Skeletal muscle tissue (tissue), 4 donors: ENCODE data around the gene ZNF674. TPM values are rescaled to one million over a fixed set of nuclear protein-coding genes. Genes with fewer than 3 reads are reported as not detected.
"Not testable (repeated sequence)": the region's sequence is repeated elsewhere in the genome, so short reads cannot be mapped to it uniquely, and the experiment has no call there.

ENCODE experiments used
- H3K27ac ChIP-seq: one replicate; pipeline ENCODE4 v1.7.0; 2013; ENCODE audit warnings: mild to moderate bottlenecking, low read depth, low read length, inconsistent platforms
- H3K27me3 ChIP-seq, 3 donors: one replicate each; pipeline ENCODE4 v1.7.0; 2013; ENCODE audit warnings: low read length in 3 of 3; ENCODE audit not compliant: control insufficient read depth in 3 of 3, insufficient read depth in 3 of 3
- H3K36me3 ChIP-seq, 3 donors: one replicate each; pipeline ENCODE4 v1.7.0; 2013; ENCODE audit warnings: low read length in 3 of 3; ENCODE audit not compliant: control insufficient read depth in 3 of 3, insufficient read depth in 3 of 3
- H3K4me1 ChIP-seq, 3 donors: one replicate each; pipeline ENCODE4 v1.7.0; 2013; ENCODE audit warnings: low read length in 3 of 3, mild to moderate bottlenecking in 3 of 3; ENCODE audit not compliant: control insufficient read depth in 3 of 3, insufficient read depth in 3 of 3
- H3K4me3 ChIP-seq, 3 donors: one replicate each; pipeline ENCODE4 v1.7.0; 2013; ENCODE audit warnings: low read length in 3 of 3
- H3K9ac ChIP-seq, 3 donors: one replicate each; pipeline ENCODE4 v1.7.0; 2013; ENCODE audit warnings: low read length in 3 of 3, mild to moderate bottlenecking in 3 of 3, moderate library complexity in 2 of 3, low read depth in 1 of 3
- H3K9me3 ChIP-seq, 3 donors: one replicate each; pipeline ENCODE4 v1.7.0; 2013; ENCODE audit warnings: low read length in 3 of 3; ENCODE audit not compliant: control insufficient read depth in 3 of 3
- total RNA-seq: library from RNA; depleted of rRNA; stranded (reverse); fragments of >200 nt; gene quantifications from one replicate; pipeline ENCODE4 v1.2.3, GENCODE V29; 2014
- donor health status: Osteomylitis.

The ZNF674 gene
- total RNA-seq, 1 donor from 2014 or later, result 4.2 TPM

- Histone ChIP-seq H3K4me1 (peaks cover 10 to 22% (median 11%) of the 10 kb centered on the region in 3 donors), H3K27me3 (no peaks in the 10 kb centered on the region), H3K36me3 (peaks cover 0 to 10% (median 3%) of the 10 kb centered on the region in 3 donors), H3K9me3 (no peaks in the 10 kb centered on the region), H3K9ac (no peak overlapping the region), H3K27ac (no peak overlapping the region), H3K4me3 (no peak overlapping the region)
Measured at GRCh38 chrX:46547857-46548256, 2.6 kb upstream of the ZNF674 start.

DNA sequence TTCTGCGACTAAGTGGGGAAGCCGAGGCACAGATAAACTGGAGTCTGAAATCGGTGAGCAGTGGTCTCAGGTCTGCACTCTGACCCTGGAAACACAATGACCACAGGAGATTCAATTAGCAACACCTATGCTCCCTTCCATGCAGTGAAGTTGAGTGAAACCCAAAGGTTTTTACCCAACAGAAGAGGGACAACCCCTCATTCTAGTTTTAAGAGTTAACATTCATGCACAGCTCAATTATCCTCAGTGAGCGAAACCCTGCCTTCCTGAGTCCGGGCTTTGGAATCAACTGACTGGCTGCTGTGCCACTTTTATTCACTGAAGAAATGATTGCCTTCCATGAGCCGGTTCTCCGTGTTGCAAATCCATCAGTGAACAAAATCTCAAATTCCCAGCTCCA lies 694 bp downstream of the ZNF674 start:
- H3K27me3 ChIP-seq, H3K9me3 ChIP-seq: not testable (repeated sequence)
- Histone ChIP-seq H3K27ac (peak overlapping the region; percentile 78), H3K4me1 (peaks cover 10 to 22% (median 11%) of the 10 kb centered on the region in 3 donors), H3K4me3 (peak overlapping the region; percentile 82 to 87 (median 83)), H3K36me3 (peaks cover 0 to 10% (median 7%) of the 10 kb centered on the region in 3 donors), H3K9ac (peak overlapping the region; percentile 88 to 90 (median 88))

DNA sequence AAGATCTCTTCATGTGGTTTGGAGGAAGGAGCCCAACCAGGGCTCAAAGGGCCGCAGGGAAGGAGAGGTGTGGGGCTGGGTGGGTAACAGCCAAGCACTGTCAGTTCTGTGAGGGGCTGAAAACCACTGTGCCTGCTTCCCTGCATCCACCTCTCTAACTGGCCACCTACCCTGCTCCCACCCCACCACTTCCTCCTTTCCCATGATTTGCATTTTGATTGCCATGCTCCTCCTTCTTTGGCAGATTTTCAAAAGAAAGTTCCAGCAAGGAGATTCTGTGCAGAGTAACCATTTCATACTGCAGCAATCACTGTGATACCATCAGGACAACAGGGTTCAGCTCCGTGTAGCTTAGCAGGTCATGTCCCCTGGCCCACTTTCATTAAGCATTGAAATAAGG lies 1.8 kb downstream of the ZNF674 start:
- no peak overlapping the region for H3K27ac ChIP-seq
- no peak overlapping the region for H3K9ac ChIP-seq
- no peaks in the 10 kb centered on the region for H3K9me3 ChIP-seq
- H3K4me1 ChIP-seq, result peaks cover 10 to 22% (median 11%) of the 10 kb centered on the region in 3 donors
- H3K4me3 ChIP-seq, result no peak overlapping the region
- peaks cover 0 to 9% (median 7%) of the 10 kb centered on the region in 3 donors for H3K36me3 ChIP-seq
- no peaks in the 10 kb centered on the region for H3K27me3 ChIP-seq

DNA sequence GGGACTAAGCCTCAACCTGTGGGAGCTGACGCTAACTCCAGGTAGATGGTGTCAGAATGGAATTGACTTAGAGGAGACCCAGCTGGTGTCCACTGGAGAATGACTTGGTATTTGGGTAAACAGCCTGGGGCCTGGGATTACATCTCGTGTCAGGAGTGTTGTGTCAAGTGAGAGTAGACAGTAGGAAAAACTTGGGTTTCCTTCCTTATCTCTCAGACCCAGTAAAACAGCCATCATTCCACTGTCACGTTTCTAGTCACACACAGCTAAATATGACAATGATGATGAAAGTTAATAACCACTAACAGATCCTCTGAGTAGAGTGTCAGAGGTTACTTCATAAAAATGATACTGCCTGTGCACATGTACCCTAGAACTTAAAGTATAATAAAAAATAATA lies 13.8 kb downstream of the ZNF674 start:
- H3K36me3 ChIP-seq, result no peaks in the 10 kb centered on the region
- no peaks in the 10 kb centered on the region for H3K9me3 ChIP-seq
- H3K9ac ChIP-seq, result no peak overlapping the region
- H3K4me1 ChIP-seq, result no peaks in the 10 kb centered on the region
- H3K27ac ChIP-seq, result no peak overlapping the region
- no peak overlapping the region for H3K4me3 ChIP-seq
- no peaks in the 10 kb centered on the region for H3K27me3 ChIP-seq

DNA sequence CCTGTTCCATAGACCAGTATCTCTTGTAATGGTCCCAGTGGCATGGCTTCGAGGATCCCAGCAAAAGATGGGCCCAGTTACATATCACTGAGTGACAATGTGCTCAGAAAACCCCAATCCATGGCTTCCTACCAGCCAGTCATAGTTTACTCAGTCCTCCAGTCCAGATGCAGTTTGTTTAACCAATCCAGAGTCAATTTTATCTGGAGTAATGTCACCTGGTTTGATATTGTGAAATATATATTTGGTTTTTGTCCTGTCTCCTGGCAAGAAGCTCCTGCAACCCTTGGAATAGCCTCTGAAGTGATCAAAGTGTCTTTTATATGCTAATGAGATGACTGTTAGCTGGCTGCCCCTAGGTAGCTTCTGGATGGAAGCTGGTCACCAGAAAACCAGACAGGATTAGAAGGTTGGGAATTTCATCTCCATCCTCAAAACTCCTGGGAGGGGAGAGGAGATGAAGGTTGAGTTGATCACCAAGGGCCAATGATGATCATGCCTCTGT lies 14.8 kb downstream of the ZNF674 start:
- not testable (repeated sequence) for H3K27me3 ChIP-seq, H3K9me3 ChIP-seq, H3K27ac ChIP-seq, H3K4me3 ChIP-seq, H3K9ac ChIP-seq, H3K36me3 ChIP-seq, H3K4me1 ChIP-seq

DNA sequence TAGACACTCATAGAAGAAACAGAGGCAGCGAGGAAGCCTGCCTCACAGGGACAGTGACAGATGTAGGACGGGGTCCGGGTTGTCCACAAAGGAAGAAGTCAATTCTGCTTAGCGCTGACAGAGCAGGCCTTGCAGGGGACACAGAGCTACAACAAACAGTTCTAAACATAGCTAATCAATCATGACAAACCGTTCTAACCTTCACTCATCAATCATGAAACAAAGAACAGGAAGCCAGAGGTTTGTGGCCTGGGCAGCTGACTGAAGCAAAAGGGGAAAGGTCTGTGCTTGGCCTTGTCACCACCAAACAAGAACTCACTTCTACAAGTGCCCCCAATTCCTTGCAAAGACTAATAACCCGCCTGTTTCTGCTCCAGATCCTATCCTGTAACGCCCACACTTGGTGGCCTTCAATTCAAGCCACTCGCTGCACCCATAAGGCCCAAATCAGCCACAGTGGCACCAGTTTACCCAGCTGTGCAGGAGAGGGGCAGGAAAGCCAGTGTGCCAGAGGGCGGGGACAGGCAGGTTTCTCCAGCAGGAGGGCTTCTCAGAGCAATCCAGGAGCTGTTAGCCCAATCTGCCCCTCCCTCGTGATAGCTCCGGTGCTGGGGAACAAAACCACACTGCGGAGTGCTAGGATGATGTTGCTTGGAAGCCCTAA lies 15.3 kb downstream of the ZNF674 start:
- H3K4me1 ChIP-seq, H3K9me3 ChIP-seq: not testable (repeated sequence)

DNA sequence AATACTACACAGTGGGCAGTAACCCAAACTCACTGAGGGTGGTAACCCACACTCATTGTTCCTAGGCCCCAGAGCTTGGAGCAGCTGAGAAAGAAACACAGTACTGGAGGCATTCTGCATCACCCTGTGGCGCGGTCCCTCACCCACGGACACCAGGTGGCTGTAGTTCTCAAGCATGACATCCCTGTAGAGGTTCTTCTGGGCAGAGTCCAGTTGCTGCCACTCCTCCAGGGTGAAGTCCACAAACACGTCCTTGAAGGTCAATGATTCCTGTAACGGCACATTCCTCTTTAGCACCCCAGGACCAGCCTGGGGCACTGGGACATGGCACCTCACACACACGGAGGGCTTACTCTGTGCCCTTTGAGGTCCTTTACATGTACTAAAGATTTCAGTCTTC lies 16.6 kb downstream of the ZNF674 start:
- not testable (repeated sequence) for H3K4me3 ChIP-seq, H3K27me3 ChIP-seq, H3K4me1 ChIP-seq, H3K9me3 ChIP-seq, H3K27ac ChIP-seq, H3K9ac ChIP-seq, H3K36me3 ChIP-seq

More for the DNA sequence above, 15.3 kb downstream of the ZNF674 start:
- H3K36me3 ChIP-seq, H3K4me3 ChIP-seq, H3K27ac ChIP-seq, H3K27me3 ChIP-seq, H3K9ac ChIP-seq: not testable (repeated sequence)

DNA sequence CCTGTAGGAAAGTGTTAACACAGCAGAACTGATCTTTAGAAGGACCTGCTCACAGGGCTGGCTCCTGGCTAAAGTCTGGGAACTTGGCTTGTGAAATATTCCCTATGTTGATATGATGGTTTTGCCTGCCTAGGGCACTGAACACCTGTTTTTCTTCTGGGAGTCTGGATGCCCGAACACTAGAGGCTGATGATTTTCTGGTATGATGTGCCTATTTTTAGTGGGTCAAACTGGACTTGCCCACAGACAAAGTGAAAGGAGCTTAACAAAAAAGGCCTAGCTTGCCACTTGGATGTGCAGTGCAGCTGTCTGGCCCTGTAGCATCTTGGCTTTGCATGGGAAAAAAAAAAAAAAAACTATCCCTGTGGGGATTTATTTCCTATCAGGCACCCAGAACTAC lies 39.1 kb downstream of the ZNF674 start:
- Histone ChIP-seq H3K36me3 (peaks cover 3 to 8% (median 4%) of the 10 kb centered on the region in 3 donors), H3K9ac (no peak overlapping the region), H3K9me3 (peaks cover 0 to 6% (median 0%) of the 10 kb centered on the region in 3 donors), H3K27ac (no peak overlapping the region), H3K4me1 (no peaks in the 10 kb centered on the region), H3K27me3 (no peaks in the 10 kb centered on the region), H3K4me3 (no peak overlapping the region)

DNA sequence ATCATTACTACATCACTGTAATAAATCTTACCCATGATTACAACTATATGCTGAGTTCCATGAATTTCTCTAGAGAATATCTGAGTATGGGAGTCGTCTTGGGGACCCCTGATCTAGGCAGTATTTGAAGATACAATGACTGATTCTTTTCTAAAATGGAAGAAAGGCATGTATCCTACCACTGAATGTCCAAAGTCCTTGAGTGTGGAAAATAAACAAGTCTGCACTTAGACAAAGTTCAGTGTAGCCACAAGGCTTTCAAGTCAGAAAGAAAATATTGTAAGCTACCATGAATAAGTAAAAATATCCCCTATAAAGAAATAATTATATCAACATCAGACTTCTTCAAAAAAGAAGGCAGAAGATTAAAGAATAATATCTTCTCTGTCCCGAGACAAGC lies 42.4 kb downstream of the ZNF674 start:
- H3K36me3 ChIP-seq, result peaks cover 5 to 14% (median 10%) of the 10 kb centered on the region in 3 donors
- no peaks in the 10 kb centered on the region for H3K27me3 ChIP-seq
- H3K9me3 ChIP-seq, result peaks cover 3 to 18% (median 8%) of the 10 kb centered on the region in 3 donors
- H3K4me1 ChIP-seq, result no peaks in the 10 kb centered on the region
- H3K4me3 ChIP-seq, result no peak overlapping the region
- H3K9ac ChIP-seq, result no peak overlapping the region
- no peak overlapping the region for H3K27ac ChIP-seq

DNA sequence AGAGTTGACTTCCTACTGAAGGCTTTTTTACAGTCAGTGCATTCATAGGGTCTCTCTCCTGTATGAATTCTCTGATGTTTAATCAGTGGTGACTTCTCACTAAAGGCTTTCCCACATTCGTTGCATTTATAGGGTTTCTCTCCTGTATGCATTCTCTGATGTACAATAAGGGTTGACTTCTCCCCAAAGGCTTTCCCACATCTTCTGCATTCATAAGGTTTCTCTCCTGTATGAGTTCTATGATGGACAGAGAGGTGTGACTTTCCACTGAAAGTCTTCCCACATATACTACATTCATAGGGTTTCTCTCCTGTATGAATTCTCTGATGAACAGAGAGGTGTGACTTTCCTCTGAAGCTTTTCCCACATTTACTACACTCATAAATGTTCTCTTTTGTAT lies 45.2 kb downstream of the ZNF674 start:
- peaks cover 5 to 14% (median 10%) of the 10 kb centered on the region in 3 donors for H3K36me3 ChIP-seq
- H3K27me3 ChIP-seq, result no peaks in the 10 kb centered on the region
- H3K4me3 ChIP-seq, result peak overlapping the region in 1 of 3 donors; percentile 28
- no peak overlapping the region for H3K9ac ChIP-seq
- H3K27ac ChIP-seq, result no peak overlapping the region
- no peaks in the 10 kb centered on the region for H3K4me1 ChIP-seq
- H3K9me3 ChIP-seq, result peaks cover 3 to 18% (median 8%) of the 10 kb centered on the region in 3 donors
